Measurements from ENCODE around the gene OR2H2. TPM values are rescaled to one million over a fixed set of nuclear protein-coding genes. Genes with fewer than 3 reads are reported as not detected.

OR2H2 gene
- not detected in 2 replicates for total RNA-seq
- total RNA-seq (2013): not detected
- not detected in 2 replicates for polyA plus RNA-seq
- not detected in 2 replicates for polyA minus RNA-seq

GRCh38 chr6:29584821-29585220 lies at the start of gene OR2H2:
TSS of gene OR2H2 (plus strand) at chr6:29585121. CDS start at chr6:29587945, 2,824 bp downstream.
- H3K36me3 ChIP-seq (replicated peaks in 1 of 2; ENCODE audit: control extremely low read depth in 1 of 2, control insufficient read depth in 1 of 2, extremely low read depth in 1 of 2, insufficient read depth in 2 of 2, low read length in 1 of 2): no peaks in the 10 kb centered on the region
- H3K79me2 ChIP-seq (ENCODE audit: control insufficient read depth, insufficient read depth, low read length): no peaks in the 10 kb centered on the region
- peaks cover 0 to 12% (median 0%) of the 10 kb centered on the region in 4 experiments for H3K27me3 ChIP-seq (replicated peaks in 1 of 4; ENCODE audit: control extremely low read depth in 1 of 4, control insufficient read depth in 3 of 4, insufficient read depth in 4 of 4, low read length in 3 of 4)
- intact Hi-C loops (cut with micrococcal nuclease): no loop called here
- H3K9me3 ChIP-seq (ENCODE audit: control extremely low read depth in 1 of 3, control insufficient read depth in 2 of 3, insufficient read depth in 1 of 3, low read length in 2 of 3): no peaks in the 10 kb centered on the region
- no peaks in the 10 kb centered on the region for H3K4me1 ChIP-seq (ENCODE audit: control insufficient read depth in 2 of 2, insufficient read depth in 2 of 2, low read length in 2 of 2)
- ChIA-PET POLR2A (no interaction called here), CTCF (no interaction called here)
- ATAC-seq (ENCODE audit: low read depth): no peak
- no peak within 1 kb of the TSS for H3K4me3 ChIP-seq (ENCODE audit: control extremely low read depth in 1 of 5, extremely low read depth in 1 of 5, insufficient read depth in 1 of 5, low read depth in 2 of 5, low read length in 4 of 5)
- Mint-ChIP-seq H3K27me3 (peaks cover 43% of the 10 kb centered on the region), H3K27ac (no peak within 1 kb of the TSS), H3K9me3 (ENCODE audit: insufficient read depth) (no peaks in the 10 kb centered on the region), H3K4me1 (no peaks in the 10 kb centered on the region), H3K4me3 (no peak within 1 kb of the TSS)
- H3K27ac ChIP-seq (ENCODE audit: low read length in 2 of 2): no peak within 1 kb of the TSS
- no peak for TF ChIP-seq EZH2 (IDR thresholded peaks at IDR 0.05; ENCODE audit: borderline replicate concordance, insufficient read depth, low read depth, low read length, poor library complexity, severe bottlenecking)
- TF ChIP-seq CTCF (IDR thresholded peaks at IDR 0.05): no peak
- no peak for DNase-seq
- H4K20me1 ChIP-seq (ENCODE audit: control insufficient read depth, insufficient read depth, low read length, poor library complexity, severe bottlenecking): no peaks in the 10 kb centered on the region
- H2AFZ ChIP-seq (ENCODE audit: insufficient read depth, low read depth, low read length, poor library complexity, severe bottlenecking): no peak within 1 kb of the TSS
- no peak within 1 kb of the TSS for H3K9ac ChIP-seq (ENCODE audit: low read length)
- no peak within 1 kb of the TSS for H3K4me2 ChIP-seq (replicated peaks; ENCODE audit: low read depth, low read length, poor library complexity, severe bottlenecking)

- peaks cover 21% of the 10 kb centered on the region for H3K27me3 Mint-ChIP-seq
- Histone ChIP-seq H3K27ac (ENCODE audit: low read length in 2 of 2) (no peak overlapping the region), H3K4me3 (ENCODE audit: control extremely low read depth in 1 of 5, extremely low read depth in 1 of 5, insufficient read depth in 1 of 5, low read depth in 2 of 5, low read length in 4 of 5) (no peak overlapping the region), H3K36me3 (replicated peaks in 1 of 2; ENCODE audit: control extremely low read depth in 1 of 2, control insufficient read depth in 1 of 2, extremely low read depth in 1 of 2, insufficient read depth in 2 of 2, low read length in 1 of 2) (no peaks in the 10 kb centered on the region), H3K4me2 (replicated peaks; ENCODE audit: low read depth, low read length, poor library complexity, severe bottlenecking) (no peak overlapping the region), H3K9ac (ENCODE audit: low read length) (no peak overlapping the region), H3K79me2 (ENCODE audit: control insufficient read depth, insufficient read depth, low read length) (no peaks in the 10 kb centered on the region), H2AFZ (ENCODE audit: insufficient read depth, low read depth, low read length, poor library complexity, severe bottlenecking) (no peak overlapping the region), H3K9me3 (ENCODE audit: control extremely low read depth in 1 of 3, control insufficient read depth in 2 of 3, insufficient read depth in 1 of 3, low read length in 2 of 3) (no peaks in the 10 kb centered on the region), H3K27me3 (replicated peaks in 1 of 4; ENCODE audit: control extremely low read depth in 1 of 4, control insufficient read depth in 3 of 4, insufficient read depth in 4 of 4, low read length in 3 of 4) (no peaks in the 10 kb centered on the region), H4K20me1 (ENCODE audit: control insufficient read depth, insufficient read depth, low read length, poor library complexity, severe bottlenecking) (no peaks in the 10 kb centered on the region), H3K4me1 (ENCODE audit: control insufficient read depth in 2 of 2, insufficient read depth in 2 of 2, low read length in 2 of 2) (no peaks in the 10 kb centered on the region)
- ATAC-seq (ENCODE audit: low read depth) (no peak), DNase-seq (no peak)
- intact Hi-C loops (cut with micrococcal nuclease): no loop called here
- H3K9me3 Mint-ChIP-seq (ENCODE audit: insufficient read depth): no peaks in the 10 kb centered on the region
- TF ChIP-seq EZH2 (IDR thresholded peaks at IDR 0.05; ENCODE audit: borderline replicate concordance, insufficient read depth, low read depth, low read length, poor library complexity, severe bottlenecking) (no peak), CTCF (IDR thresholded peaks at IDR 0.05) (no peak)
- H3K4me3 Mint-ChIP-seq: no peak overlapping the region
- ChIA-PET CTCF (no interaction called here), POLR2A (no interaction called here)
- 96% methylated on average over 3 of the region's 4 CpGs for WGBS (ENCODE audit: insufficient coverage)
- no peaks in the 10 kb centered on the region for H3K4me1 Mint-ChIP-seq
- no peak overlapping the region for H3K27ac Mint-ChIP-seq
Observed at GRCh38 chr6:29537714-29538403, 47.1 kb upstream of the OR2H2 start.

Data from B cell (primary cell).